Natural killer cell (primary cell): Measurements from ENCODE around the gene EPHB1. TPM values are rescaled to one million over a fixed set of nuclear protein-coding genes. Genes with fewer than 3 reads are reported as not detected.

Experiments used
- ATAC-seq, 3 donors: fragments of 150-1000 bp in 2 of 3; fragments of 200-7000 bp in 1 of 3; cut with Tn5 transposase; 1 replicate in 1 of 3; 2 replicates in 2 of 3; pipeline ENCODE4 v1.10.0; 2021; ENCODE audit warnings: mild to moderate bottlenecking in 2 of 3, moderate library complexity in 2 of 3
- DNase-seq, 2 donors: peaks; one replicate each; pipeline versions ENCODE4 v3.0.0 to v3.0.0-alpha.2; 2013 to 2021; ENCODE audit warnings: mixed read lengths in 1 of 2
- H3K27ac ChIP-seq: one replicate; pipeline ENCODE4 v1.5.1; 2013; ENCODE audit warnings: mild to moderate bottlenecking, low read length
- H3K27me3 ChIP-seq: one replicate; pipeline ENCODE4 v1.6.1; 2013; ENCODE audit warnings: low read length; ENCODE audit not compliant: control insufficient read depth, insufficient read depth
- H3K36me3 ChIP-seq: one replicate; pipeline ENCODE4 v1.6.1; 2013; ENCODE audit warnings: low read length; ENCODE audit not compliant: control insufficient read depth, insufficient read depth
- H3K4me1 ChIP-seq: one replicate; pipeline ENCODE4 v1.6.1; 2013; ENCODE audit warnings: low read length; ENCODE audit not compliant: control insufficient read depth, insufficient read depth
- H3K4me3 ChIP-seq: one replicate; pipeline ENCODE4 v1.5.1; 2013; ENCODE audit warnings: low read length
- H3K9me3 ChIP-seq: one replicate; pipeline ENCODE4 v1.6.1; 2013; ENCODE audit warnings: low read length; ENCODE audit not compliant: control insufficient read depth, insufficient read depth
- H3K27ac Mint-ChIP-seq, 2 donors: one replicate each; pipeline ENCODE4 v1.8.0; 2022; ENCODE audit warnings: mild to moderate bottlenecking in 2 of 2, mixed read lengths in 2 of 2, moderate library complexity in 1 of 2
- H3K27me3 Mint-ChIP-seq, 2 donors: one replicate each; pipeline ENCODE4 v1.8.0; 2022; ENCODE audit warnings: low read depth in 2 of 2, mixed read lengths in 2 of 2
- H3K36me3 Mint-ChIP-seq: one replicate; pipeline ENCODE4 v1.8.0; 2022; ENCODE audit warnings: mixed read lengths
- H3K4me1 Mint-ChIP-seq, 2 donors: one replicate each; pipeline ENCODE4 v1.8.0; 2022; ENCODE audit warnings: mixed read lengths in 2 of 2
- H3K4me3 Mint-ChIP-seq: one replicate; pipeline ENCODE4 v1.8.0; 2022; ENCODE audit warnings: mild to moderate bottlenecking, moderate library complexity, mixed read lengths
- H3K9me3 Mint-ChIP-seq, 2 donors: one replicate each; pipeline ENCODE4 v1.8.0; 2022; ENCODE audit warnings: mixed read lengths in 2 of 2
- WGBS: methylation state at CpG from one replicate; pipeline ENCODE4 v1.1.7; 2013; ENCODE audit warnings: missing lambda C conversion rate; ENCODE audit not compliant: insufficient coverage; 5-methylcytosine and 5-hydroxymethylcytosine counted together
- intact Hi-C: fragments of 100-400 bp; cut with micrococcal nuclease; formaldehyde crosslinking; loops from one replicate; pipeline ENCODE4 v1.14.2; 2022
- total RNA-seq, 4 donors: library from RNA; stranded (reverse); fragments of 120-200 nt in 1 of 4; gene quantifications; one replicate each; pipeline versions ENCODE4 v1.2.3 to v1.2.4, GENCODE V29; 2013 to 2022
- TF ChIP-seq, protein P1 (sequence below): fragments of 200-600 bp; IDR thresholded peaks from one replicate; pipeline ENCODE4 v1.8.0; 2022; ENCODE audit warnings: antibody characterized with exemption

EPHB1 gene
- total RNA-seq, 3 donors from 2014 or later (not counting 1 experiment from before 2014, with no cell fraction given) = 0.60 TPM; not detected in 2

DNA sequence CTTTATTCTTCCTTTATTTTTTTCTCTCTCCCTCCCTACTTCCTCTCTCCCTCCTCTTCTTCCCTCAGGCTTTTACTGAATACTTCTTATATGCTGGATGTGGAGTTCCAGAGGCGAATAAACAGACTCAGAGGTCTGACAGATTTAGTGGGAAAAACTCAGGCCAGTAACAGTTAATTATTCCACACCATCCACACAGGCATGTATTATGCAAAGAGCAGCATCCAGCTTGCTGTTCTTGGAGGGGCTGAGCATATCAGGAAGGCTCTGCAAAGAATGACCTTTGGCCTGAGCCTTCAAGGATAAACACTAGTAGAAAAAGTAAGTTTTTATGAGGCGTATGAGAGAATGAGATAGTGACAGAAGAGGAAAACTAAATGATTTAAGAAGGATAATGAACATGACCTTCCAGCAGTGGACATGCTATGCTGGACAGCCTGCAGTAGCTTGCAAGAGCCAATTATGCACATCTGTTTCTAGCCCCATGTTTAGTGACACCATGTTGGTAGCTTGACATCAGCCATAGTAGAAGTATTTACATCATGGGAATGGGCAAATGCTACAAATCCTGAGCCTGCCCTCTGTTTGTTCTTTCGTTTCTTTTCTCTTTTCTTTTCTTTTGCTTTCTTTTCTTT is 387.4 kb downstream of the EPHB1 start:
- H3K4me3 Mint-ChIP-seq = no peak overlapping the region
- H3K4me1 Mint-ChIP-seq = no peaks in the 10 kb centered on the region
- H3K27me3 ChIP-seq = no peaks in the 10 kb centered on the region
- no peaks in the 10 kb centered on the region for H3K4me1 ChIP-seq
- H3K27ac Mint-ChIP-seq = no peak overlapping the region
- H3K9me3 Mint-ChIP-seq = peaks cover 14 to 21% of the 10 kb centered on the region in 2 donors
- ATAC-seq = no peak
- H3K27ac ChIP-seq = no peak overlapping the region
- no peaks in the 10 kb centered on the region for H3K27me3 Mint-ChIP-seq
- intact Hi-C loops = no loop called here
- H3K36me3 ChIP-seq = no peaks in the 10 kb centered on the region
- TF ChIP-seq, protein P1, sequence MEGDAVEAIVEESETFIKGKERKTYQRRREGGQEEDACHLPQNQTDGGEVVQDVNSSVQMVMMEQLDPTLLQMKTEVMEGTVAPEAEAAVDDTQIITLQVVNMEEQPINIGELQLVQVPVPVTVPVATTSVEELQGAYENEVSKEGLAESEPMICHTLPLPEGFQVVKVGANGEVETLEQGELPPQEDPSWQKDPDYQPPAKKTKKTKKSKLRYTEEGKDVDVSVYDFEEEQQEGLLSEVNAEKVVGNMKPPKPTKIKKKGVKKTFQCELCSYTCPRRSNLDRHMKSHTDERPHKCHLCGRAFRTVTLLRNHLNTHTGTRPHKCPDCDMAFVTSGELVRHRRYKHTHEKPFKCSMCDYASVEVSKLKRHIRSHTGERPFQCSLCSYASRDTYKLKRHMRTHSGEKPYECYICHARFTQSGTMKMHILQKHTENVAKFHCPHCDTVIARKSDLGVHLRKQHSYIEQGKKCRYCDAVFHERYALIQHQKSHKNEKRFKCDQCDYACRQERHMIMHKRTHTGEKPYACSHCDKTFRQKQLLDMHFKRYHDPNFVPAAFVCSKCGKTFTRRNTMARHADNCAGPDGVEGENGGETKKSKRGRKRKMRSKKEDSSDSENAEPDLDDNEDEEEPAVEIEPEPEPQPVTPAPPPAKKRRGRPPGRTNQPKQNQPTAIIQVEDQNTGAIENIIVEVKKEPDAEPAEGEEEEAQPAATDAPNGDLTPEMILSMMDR = no peak
- WGBS = 86% methylated on average over 3 of the region's 3 CpGs
- H3K36me3 Mint-ChIP-seq = no peaks in the 10 kb centered on the region
- no peak for DNase-seq
- H3K4me3 ChIP-seq = no peak overlapping the region
- no peaks in the 10 kb centered on the region for H3K9me3 ChIP-seq

DNA sequence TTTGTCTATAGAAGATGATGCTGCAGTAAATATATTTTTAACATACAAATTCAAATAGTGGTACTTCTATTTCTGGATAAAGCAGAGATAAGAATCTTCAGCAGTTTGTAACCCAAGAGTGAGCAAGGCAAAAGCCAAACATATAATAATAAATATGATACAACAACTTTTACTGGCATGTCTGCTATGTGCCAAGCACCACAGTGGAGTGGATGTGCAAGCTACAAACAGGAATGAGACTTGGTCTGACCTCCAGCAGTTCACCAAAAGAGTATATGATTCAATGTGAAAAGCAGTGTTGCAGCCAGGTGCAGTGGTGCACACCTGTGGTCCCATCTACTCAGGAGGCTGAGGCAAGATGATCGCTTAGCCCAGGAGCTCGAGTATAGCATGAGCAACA is 395.6 kb downstream of the EPHB1 start:
- intact Hi-C loops = no loop called here
- 52% methylated on average over 2 of the region's 2 CpGs for WGBS

DNA sequence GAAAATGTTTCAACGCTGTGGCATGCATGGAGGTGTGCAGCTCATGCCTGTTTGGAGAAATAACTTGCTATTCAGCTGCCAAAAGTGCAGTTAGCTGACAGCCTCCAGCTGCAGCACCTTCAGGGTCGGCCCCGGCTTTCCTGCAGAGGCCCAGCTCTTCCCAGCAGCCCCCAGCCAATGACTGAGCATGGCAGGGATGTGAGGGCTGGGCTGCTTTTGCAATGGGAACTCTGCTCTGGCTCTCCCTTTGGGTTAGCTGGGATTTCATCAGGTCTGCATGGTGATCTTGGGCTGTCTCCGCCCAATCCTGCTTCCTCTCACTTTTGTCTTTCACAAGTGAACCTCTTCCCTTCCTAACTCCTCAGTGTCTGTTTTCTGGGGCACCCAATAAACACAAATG is 396.6 kb downstream of the EPHB1 start:
- Histone ChIP-seq H3K27me3 (no peaks in the 10 kb centered on the region), H3K36me3 (no peaks in the 10 kb centered on the region), H3K27ac (no peak overlapping the region), H3K4me3 (no peak overlapping the region), H3K4me1 (no peaks in the 10 kb centered on the region), H3K9me3 (no peaks in the 10 kb centered on the region)
- TF ChIP-seq, protein P1 = no peak
- ATAC-seq (no peak), DNase-seq (no peak)
- no peaks in the 10 kb centered on the region for H3K36me3 Mint-ChIP-seq
- no peaks in the 10 kb centered on the region for H3K27me3 Mint-ChIP-seq
- intact Hi-C loops = no loop called here
- H3K4me3 Mint-ChIP-seq = no peak overlapping the region
- 66% methylated on average over 4 of the region's 4 CpGs for WGBS
- no peak overlapping the region for H3K27ac Mint-ChIP-seq
- no peaks in the 10 kb centered on the region for H3K4me1 Mint-ChIP-seq
- peaks cover 0 to 4% of the 10 kb centered on the region in 2 donors for H3K9me3 Mint-ChIP-seq

More for the DNA sequence above, 395.6 kb downstream of the EPHB1 start:
- Mint-ChIP-seq H3K36me3 (no peaks in the 10 kb centered on the region), H3K27ac (no peak overlapping the region), H3K4me1 (no peaks in the 10 kb centered on the region), H3K4me3 (no peak overlapping the region), H3K27me3 (no peaks in the 10 kb centered on the region), H3K9me3 (peaks cover 0 to 2% of the 10 kb centered on the region in 2 donors)
- no peak for DNase-seq
- H3K9me3 ChIP-seq = no peaks in the 10 kb centered on the region
- H3K36me3 ChIP-seq = no peaks in the 10 kb centered on the region
- H3K27me3 ChIP-seq = no peaks in the 10 kb centered on the region
- no peak for ATAC-seq
- no peaks in the 10 kb centered on the region for H3K4me1 ChIP-seq
- H3K4me3 ChIP-seq = no peak overlapping the region
- H3K27ac ChIP-seq = no peak overlapping the region
- TF ChIP-seq, protein P1 = no peak

DNA sequence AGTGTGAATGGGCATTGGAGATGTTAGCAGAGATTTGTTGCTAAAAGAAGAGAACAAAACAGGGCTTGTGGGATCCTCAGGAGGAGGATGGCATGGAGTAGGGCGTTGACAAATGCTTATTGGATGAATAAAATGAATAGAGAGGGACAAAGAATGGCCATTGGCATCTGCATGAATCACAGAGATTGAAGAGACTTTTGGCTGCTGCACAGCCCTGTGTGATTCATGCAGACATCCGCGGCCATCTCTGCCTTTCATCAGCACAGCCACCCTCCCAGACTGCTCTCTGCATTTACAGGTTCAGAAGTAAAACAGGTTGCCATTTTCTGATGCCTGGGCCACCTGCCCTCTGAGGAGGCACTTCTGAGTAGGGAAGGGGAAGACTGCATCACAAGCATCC is 397.9 kb downstream of the EPHB1 start:
- 85% methylated on average over 3 of the region's 3 CpGs for WGBS
- ATAC-seq = no peak
- H3K27ac Mint-ChIP-seq = no peak overlapping the region
- H3K9me3 Mint-ChIP-seq = peaks cover 0 to 4% of the 10 kb centered on the region in 2 donors
- intact Hi-C loops = no loop called here
- no peaks in the 10 kb centered on the region for H3K27me3 ChIP-seq
- H3K4me1 ChIP-seq = no peaks in the 10 kb centered on the region
- H3K27ac ChIP-seq = no peak overlapping the region
- H3K4me3 ChIP-seq = no peak overlapping the region
- H3K4me1 Mint-ChIP-seq = no peaks in the 10 kb centered on the region
- DNase-seq = no peak
- no peaks in the 10 kb centered on the region for H3K36me3 ChIP-seq
- TF ChIP-seq, protein P1 = no peak
- H3K36me3 Mint-ChIP-seq = no peaks in the 10 kb centered on the region
- H3K27me3 Mint-ChIP-seq = no peaks in the 10 kb centered on the region
- H3K9me3 ChIP-seq = no peaks in the 10 kb centered on the region
- H3K4me3 Mint-ChIP-seq = no peak overlapping the region
